ENCODE results near the gene PEMT. TPM values are rescaled to one million over a fixed set of nuclear protein-coding genes. Genes with fewer than 3 reads are reported as not detected.
A peak's percentile ranks its signal among the peaks of the same experiment; 100 is the strongest.

PEMT gene
- total and polyA plus RNA-seq, 9 of the 15 experiments (the other 6 are each of a cell fraction or from before 2014, with no cell fraction given), result 1.4 to 36.4 (median 13.6) TPM

DNA sequence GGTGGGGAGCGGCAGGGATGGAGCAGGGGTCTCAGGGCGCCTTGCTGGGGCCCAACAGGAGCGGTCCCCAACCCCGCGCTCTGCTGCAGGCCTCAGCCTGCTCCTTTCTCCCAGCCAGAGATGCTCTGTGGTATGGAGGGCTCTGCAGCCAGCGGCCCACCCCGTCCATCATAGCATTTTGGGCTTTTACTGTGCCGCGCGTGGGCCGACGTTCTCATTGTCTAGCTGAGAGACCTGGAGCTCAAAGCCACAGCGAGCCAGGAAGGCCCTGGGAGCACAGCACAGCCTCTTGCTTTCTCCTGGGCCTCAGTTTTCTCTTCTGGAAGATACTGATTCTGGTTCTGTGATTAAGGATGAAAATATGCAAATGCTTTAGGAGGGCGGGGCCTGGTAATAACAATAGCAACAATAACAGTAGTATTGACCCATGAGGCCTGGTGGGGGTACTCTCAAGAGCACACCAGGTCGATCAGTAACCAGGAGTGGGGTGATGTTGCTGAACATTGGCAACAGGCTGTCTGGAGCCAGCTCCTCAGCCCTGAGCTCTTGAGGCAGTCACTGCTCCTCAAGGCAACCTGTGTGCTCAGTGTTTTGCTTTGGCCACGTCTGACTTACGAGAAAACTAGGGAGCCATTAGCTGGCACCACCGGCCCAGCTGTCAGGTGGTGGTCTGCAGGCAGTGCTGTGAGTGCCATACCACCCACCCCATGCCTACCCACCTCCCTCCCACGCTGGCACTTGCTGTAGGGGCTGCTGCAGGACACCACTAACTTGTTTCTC, 94.3 kb downstream of the PEMT start:
- ChIA-PET CTCF (ENCODE audit: low intra/inter-chr PET ratio) (interaction anchor here (1.7 to 1.8 kb wide), 2 partner anchors 74 to 141 kb away, joined by 4 to 8 read pairs; no protein-coding TSS in a partner anchor), POLR2A (interaction anchor here (0.6 to 1.2 kb wide), 8 partner anchors 8 to 299 kb away, joined by 3 to 7 read pairs (median 3); no protein-coding TSS in a partner anchor)
- FAIRE-seq, result no peak
- no peaks in the 10 kb centered on the region for H3K9me3 ChIP-seq (replicated peaks; ENCODE audit: control insufficient read depth, insufficient read depth, low read depth, low read length)
- BruUV-seq (replicated peaks), result no TSS peak
- intact Hi-C loops (cut with micrococcal nuclease), result loop anchor here (2.0 to 5.0 kb wide), 3 partner anchors 72 to 145 kb away; no protein-coding TSS in a partner anchor
- no peak overlapping the region for H3K4me3 ChIP-seq
- in situ Hi-C loops (cut with MboI), result no loop called here
- H2AFZ ChIP-seq (ENCODE audit: low read depth, low read length), result no peak overlapping the region
- no peak overlapping the region for H3K27ac ChIP-seq (ENCODE audit: extremely low read depth, low read depth, low read length)
- DNase-seq (ENCODE audit: extremely low read depth in 1 of 4, low spot score in 3 of 4), result no peak
- TF ChIP-seq CREM (IDR thresholded peaks at IDR 0.05; ENCODE audit: low read depth) (no peak), ZNF707 (CRISPR knock-in tag; conservative IDR thresholded peaks at IDR 0.05) (0 out of 2 replicates have a peak, but pooled peaks have one; percentile 22)
- H4K20me1 ChIP-seq (replicated peaks; ENCODE audit: control insufficient read depth, insufficient read depth, low read length), result no peaks in the 10 kb centered on the region
- peak; percentile 5; the same call in 2 of the 3 replicates for ATAC-seq
- no peak overlapping the region for H3K4me2 ChIP-seq (ENCODE audit: insufficient read depth, low read length)
- no peak overlapping the region for H3K9ac ChIP-seq (ENCODE audit: insufficient read depth in 1 of 2, low read depth in 2 of 2, low read length in 2 of 2)
- H3K27me3 ChIP-seq (ENCODE audit: control insufficient read depth in 2 of 2, insufficient read depth in 2 of 2, low read length in 2 of 2), result peaks cover 3 to 20% of the 10 kb centered on the region in 2 experiments; a peak in 2 of 5 replicates
- H3K9me1 ChIP-seq (ENCODE audit: control insufficient read depth, insufficient read depth, low read length), result no peaks in the 10 kb centered on the region
- 12% methylated on average over 13 of the region's 19 CpGs for WGBS (ENCODE audit: insufficient coverage, low coverage, missing lambda C conversion rate)
- peaks cover 12% of the 10 kb centered on the region; the same call in 1 of the 3 replicates for H3K36me3 ChIP-seq (ENCODE audit: control insufficient read depth, insufficient read depth, low read length)
- peaks cover 0 to 16% of the 10 kb centered on the region in 2 experiments; a peak in 3 of 5 replicates for H3K4me1 ChIP-seq (replicated peaks in 1 of 2; ENCODE audit: control insufficient read depth in 2 of 2, insufficient read depth in 2 of 2, low read length in 2 of 2)
- H3K79me2 ChIP-seq (ENCODE audit: control insufficient read depth, insufficient read depth, low read length), result no peaks in the 10 kb centered on the region

Measured in K562 (cell line).